GM12892 (cell line): ENCODE data around the gene ICAM3.
"Not testable (repeated sequence)": the region's sequence is repeated elsewhere in the genome, so short reads cannot be mapped to it uniquely, and the experiment has no call there.

Experiments
- DNase-seq: peaks from one replicate; pipeline ENCODE4 v3.0.0; 2011; ENCODE audit not compliant: insufficient read length
- FAIRE-seq: peaks from 2 replicates; lab custom pipeline; 2011; peaks lifted over from hg19 to GRCh38; lab: Jason Lieb, UNC
- POLR2A ChIP-seq: IDR thresholded peaks from 2 replicates; pipeline ENCODE4 v1.6.1; 2011; ENCODE audit warnings: low read depth, low read length, control low read depth
- POLR2AphosphoS5 ChIP-seq: IDR thresholded peaks from 2 replicates; pipeline ENCODE4 v1.6.1; 2011; ENCODE audit warnings: low read depth, low read length, control low read depth
- TAF1 ChIP-seq: IDR thresholded peaks from 2 replicates; pipeline ENCODE4 v1.6.1; 2011; ENCODE audit warnings: low read depth, mild to moderate bottlenecking, control low read depth, low read length, borderline replicate concordance

The ICAM3 gene

GRCh38 chr19:10344780-10345179, 5.4 kb upstream of the ICAM3 start:
- DNase-seq = no peak
- FAIRE-seq = no peak
- TF ChIP-seq TAF1 = no peak

GRCh38 chr19:10343495-10343894, 4.1 kb upstream of the ICAM3 start:
- DNase-seq (no peak), FAIRE-seq (no peak)
- TF ChIP-seq POLR2AphosphoS5 = no peak
- no peak for TF ChIP-seq POLR2A
- TF ChIP-seq TAF1 = no peak

DNA sequence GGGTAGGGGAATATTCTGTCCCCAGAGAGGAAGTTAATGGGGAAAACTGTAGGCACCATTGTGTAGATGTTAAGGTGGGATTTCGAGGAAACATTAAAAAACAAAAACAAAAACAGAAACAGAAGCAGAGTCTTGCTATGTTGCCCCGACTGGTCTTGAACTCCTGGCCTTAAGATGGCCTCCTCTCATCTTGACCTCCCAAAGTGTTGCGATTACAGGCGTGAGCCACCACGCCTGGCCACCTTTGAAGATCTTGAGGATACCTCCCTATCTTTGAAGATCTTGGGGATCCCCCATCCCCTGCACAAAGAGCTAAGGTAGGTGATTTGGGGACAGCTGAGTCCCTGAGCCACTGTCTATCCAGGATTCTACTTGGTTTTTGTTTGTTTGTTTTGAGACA, 553 bp upstream of the ICAM3 start:
- no peak for TF ChIP-seq POLR2AphosphoS5
- no peak for TF ChIP-seq POLR2A
- no peak for TF ChIP-seq TAF1
- FAIRE-seq (peak; percentile 42), DNase-seq (no peak)

GRCh38 chr19:10338940-10339339, 484 bp downstream of the ICAM3 start:
- DNase-seq (peak; percentile 12), FAIRE-seq (no peak)
- TF ChIP-seq TAF1 (no peak), POLR2AphosphoS5 (no peak), POLR2A (no peak)

- not testable (repeated sequence) for FAIRE-seq, DNase-seq
Measured at GRCh38 chr19:10336725-10337124, 2.7 kb downstream of the ICAM3 start.

DNA sequence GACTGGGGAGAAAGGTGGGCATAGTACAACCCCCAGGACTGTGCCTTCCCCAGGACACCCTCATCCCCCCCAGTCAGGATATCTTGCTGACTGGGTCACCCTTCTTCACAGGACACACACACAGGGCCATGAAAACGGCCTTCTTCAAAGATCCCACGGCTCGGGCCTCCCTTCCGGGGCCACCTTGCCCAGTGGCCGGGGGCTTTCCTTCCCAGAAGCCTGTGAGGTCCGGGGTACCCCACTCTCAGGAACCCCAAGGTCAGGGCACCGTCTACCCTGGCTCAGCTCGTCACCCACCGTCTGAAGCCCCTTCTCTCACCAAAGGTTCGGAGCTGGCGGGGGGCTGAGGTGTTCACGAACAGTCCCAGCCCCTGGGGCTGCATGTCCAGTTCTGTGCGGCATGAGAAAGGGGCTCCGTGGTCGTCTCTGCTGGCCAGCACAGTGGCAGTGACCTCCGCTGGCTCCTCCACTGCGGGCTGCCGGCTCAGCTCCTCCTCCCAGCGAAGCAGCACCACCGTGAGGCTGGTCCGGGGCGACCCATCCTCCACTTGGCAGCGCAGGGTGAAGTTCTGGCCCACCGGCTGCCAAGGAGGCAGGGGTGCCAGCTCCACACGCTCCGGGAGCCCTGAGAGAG, 4.0 kb downstream of the ICAM3 start:
- DNase-seq (no peak), FAIRE-seq (no peak)
- TF ChIP-seq POLR2AphosphoS5 (no peak), TAF1 (no peak), POLR2A (no peak)

- FAIRE-seq (no peak), DNase-seq (peak; percentile 8)
- TF ChIP-seq POLR2A = no peak
- no peak for TF ChIP-seq POLR2AphosphoS5
- TF ChIP-seq TAF1 = no peak
Measured at GRCh38 chr19:10334588-10335351, 4.7 kb downstream of the ICAM3 start.

DNA sequence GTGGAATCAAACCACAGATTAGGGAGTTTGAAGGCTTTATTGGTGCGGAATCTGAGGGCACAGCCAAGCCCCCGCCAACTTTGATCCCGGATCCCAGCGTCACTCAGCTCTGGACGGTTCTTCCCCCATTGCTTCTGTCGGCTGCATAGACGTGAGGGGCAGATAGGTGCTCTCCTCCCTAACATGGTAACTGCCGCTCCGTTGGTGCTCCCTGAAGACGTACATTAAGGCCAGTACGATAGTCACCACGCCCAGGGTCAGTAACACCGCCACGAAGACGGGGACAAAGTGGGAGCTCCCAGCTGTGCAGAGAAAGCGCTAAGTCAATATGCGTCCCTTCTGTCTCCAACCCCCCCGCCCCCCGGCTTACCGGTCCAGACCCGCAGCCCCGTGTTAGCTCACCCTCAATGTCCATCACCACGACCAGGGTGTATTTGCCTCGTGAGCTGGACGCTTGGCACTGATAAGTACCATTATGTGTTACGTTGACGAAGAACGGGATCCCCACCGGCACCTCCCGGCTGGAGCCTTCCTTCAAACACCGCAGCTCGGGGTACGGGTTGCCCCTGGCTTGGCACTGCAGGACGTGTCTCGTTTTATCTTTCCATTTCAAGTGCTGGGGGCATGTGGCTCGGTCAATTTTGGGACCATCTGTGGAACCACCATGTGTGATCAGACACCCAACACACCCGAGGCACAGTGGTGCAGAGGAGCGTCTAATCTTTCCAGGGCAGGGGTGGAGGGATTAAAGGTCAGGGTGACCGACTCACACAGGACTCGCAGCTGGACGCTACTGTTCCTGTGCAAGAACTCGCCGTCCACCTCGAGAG, 5.5 kb downstream of the ICAM3 start:
- DNase-seq = no peak
- no peak for TF ChIP-seq TAF1
- no peak for TF ChIP-seq POLR2AphosphoS5
- no peak for TF ChIP-seq POLR2A
- FAIRE-seq = no peak

DNA sequence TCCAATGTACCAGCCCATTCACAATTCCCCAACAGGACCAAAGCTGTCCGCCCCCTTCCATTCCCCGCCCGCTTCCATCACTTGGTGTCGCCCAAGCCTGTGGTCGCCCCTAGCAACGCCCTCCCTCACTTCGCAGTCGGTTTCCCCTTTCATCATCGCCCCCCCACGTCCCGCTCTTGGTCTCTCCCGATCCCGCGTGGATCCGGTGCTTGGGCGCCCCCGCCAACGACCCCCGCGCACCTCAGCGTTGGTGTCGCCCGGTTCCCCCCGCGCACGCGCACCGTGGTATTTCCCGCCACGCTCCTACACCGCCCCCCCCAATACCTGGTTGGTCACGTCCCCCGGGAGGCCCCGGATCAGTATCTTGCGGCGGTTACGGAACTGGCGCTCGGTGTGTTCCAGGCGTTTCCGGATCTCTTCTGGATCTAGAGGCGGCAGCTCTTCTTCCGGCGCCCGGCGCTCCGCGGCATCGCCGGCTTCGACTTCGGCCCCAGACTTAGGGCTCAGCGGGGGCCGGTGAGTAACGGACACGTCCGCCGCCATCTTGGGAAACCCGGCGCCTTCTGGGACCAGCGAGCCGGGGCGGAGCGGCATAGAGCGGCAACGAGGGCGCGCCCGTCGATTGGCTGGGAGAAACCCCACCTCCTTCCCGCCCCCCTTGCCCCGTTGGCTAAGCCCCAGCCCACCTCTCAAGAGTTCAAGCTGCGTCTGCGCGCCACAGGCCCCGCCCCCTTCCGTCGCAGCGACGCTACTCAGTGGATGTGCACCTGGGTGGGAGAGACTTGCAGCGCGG, 6.3 kb downstream of the ICAM3 start, which contains the start of gene RAVER1:
Gene RAVER1 (minus strand): TSS at position 565 of the 793 bp plus-strand sequence. CDS start 22 bp downstream, at position 543.
- FAIRE-seq (peak; percentile 99), DNase-seq (peak; percentile 99)
- peak; percentile 92 for TF ChIP-seq TAF1
- TF ChIP-seq POLR2A = peak; percentile 93
- TF ChIP-seq POLR2AphosphoS5 = peak; percentile 88

GRCh38 chr19:10332158-10332964, 7.1 kb downstream of the ICAM3 start:
- TF ChIP-seq TAF1 (no peak), POLR2A (no peak), POLR2AphosphoS5 (no peak)
- peak; percentile 21 for FAIRE-seq
- peak; percentile 7 for DNase-seq
